ENCODE results near the gene CDKN2AIP.
"Not testable (repeated sequence)": the region's sequence is repeated elsewhere in the genome, so short reads cannot be mapped to it uniquely, and the experiment has no call there.

CDKN2AIP gene

GRCh38 chr4:183430994-183431347 is 13.5 kb upstream of the CDKN2AIP start:
- Mint-ChIP-seq H3K9me3 (no peaks in the 10 kb centered on the region), H3K36me3 (ENCODE audit: low read depth) (no peaks in the 10 kb centered on the region), H3K4me3 (no peak overlapping the region), H3K27me3 (no peaks in the 10 kb centered on the region), H3K4me1 (peaks cover 30% of the 10 kb centered on the region), H3K27ac (peak overlapping the region; percentile 82)
- ATAC-seq = no peak
- DNase-seq = no peak

GRCh38 chr4:183431614-183432013 is 12.8 kb upstream of the CDKN2AIP start:
- no peak for ATAC-seq

GRCh38 chr4:183433183-183433582 is 11.3 kb upstream of the CDKN2AIP start:
- ATAC-seq; H3K4me3 Mint-ChIP-seq; H3K27ac Mint-ChIP-seq; DNase-seq; H3K27me3 Mint-ChIP-seq; H3K9me3 Mint-ChIP-seq; H3K36me3 Mint-ChIP-seq (ENCODE audit: low read depth): not testable (repeated sequence)
- H3K4me1 Mint-ChIP-seq = peaks cover 24% of the 10 kb centered on the region

More at GRCh38 chr4:183431614-183432013, 12.8 kb upstream of the CDKN2AIP start:
- Mint-ChIP-seq H3K9me3 (no peaks in the 10 kb centered on the region), H3K4me1 (peaks cover 26% of the 10 kb centered on the region), H3K36me3 (ENCODE audit: low read depth) (no peaks in the 10 kb centered on the region), H3K4me3 (no peak overlapping the region), H3K27ac (no peak overlapping the region), H3K27me3 (no peaks in the 10 kb centered on the region)
- no peak for DNase-seq

GRCh38 chr4:183434264-183434663 is 10.2 kb upstream of the CDKN2AIP start:
- Mint-ChIP-seq H3K4me3 (no peak overlapping the region), H3K36me3 (ENCODE audit: low read depth) (no peaks in the 10 kb centered on the region), H3K4me1 (peaks cover 28% of the 10 kb centered on the region), H3K27ac (no peak overlapping the region), H3K27me3 (no peaks in the 10 kb centered on the region), H3K9me3 (no peaks in the 10 kb centered on the region)
- ATAC-seq = no peak
- DNase-seq = no peak

GRCh38 chr4:183434666-183435190 is 9.7 kb upstream of the CDKN2AIP start:
- no peak overlapping the region for H3K27ac Mint-ChIP-seq
- H3K4me3 Mint-ChIP-seq = no peak overlapping the region
- peaks cover 28% of the 10 kb centered on the region for H3K4me1 Mint-ChIP-seq
- DNase-seq = no peak
- H3K36me3 Mint-ChIP-seq (ENCODE audit: low read depth) = no peaks in the 10 kb centered on the region
- no peak for ATAC-seq
- H3K27me3 Mint-ChIP-seq = no peaks in the 10 kb centered on the region
- no peaks in the 10 kb centered on the region for H3K9me3 Mint-ChIP-seq

- H3K36me3 Mint-ChIP-seq (ENCODE audit: low read depth) = no peaks in the 10 kb centered on the region
- H3K4me1 Mint-ChIP-seq = peaks cover 21% of the 10 kb centered on the region
- DNase-seq (no peak), ATAC-seq (no peak)
- H3K4me3 Mint-ChIP-seq = no peak overlapping the region
- H3K27me3 Mint-ChIP-seq = no peaks in the 10 kb centered on the region
- no peaks in the 10 kb centered on the region for H3K9me3 Mint-ChIP-seq
- H3K27ac Mint-ChIP-seq = no peak overlapping the region
Measured at GRCh38 chr4:183435803-183436202, 8.6 kb upstream of the CDKN2AIP start.

DNA sequence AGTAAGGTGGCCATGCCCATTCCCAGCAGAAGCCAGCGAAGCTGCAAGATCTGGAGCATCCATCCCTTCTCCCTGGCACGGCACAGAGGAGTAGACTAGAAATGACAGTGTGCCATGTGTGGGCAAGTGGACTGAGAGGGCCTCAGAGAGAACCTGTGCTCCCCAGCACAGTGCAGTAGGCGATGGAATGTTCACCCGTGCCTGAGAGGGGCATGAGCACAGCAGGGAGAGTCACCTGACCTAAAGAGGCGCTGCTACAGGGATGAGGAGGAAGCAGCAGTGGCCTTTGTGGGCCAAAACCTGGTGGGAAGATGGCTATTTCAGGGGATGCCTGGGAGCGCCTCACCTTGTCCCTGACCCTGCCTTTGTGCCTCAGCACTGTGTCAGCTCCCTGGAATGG is 8.0 kb upstream of the CDKN2AIP start:
- H3K4me3 Mint-ChIP-seq = no peak overlapping the region
- no peak for ATAC-seq
- H3K9me3 Mint-ChIP-seq = no peaks in the 10 kb centered on the region
- no peaks in the 10 kb centered on the region for H3K36me3 Mint-ChIP-seq (ENCODE audit: low read depth)
- no peaks in the 10 kb centered on the region for H3K27me3 Mint-ChIP-seq
- no peak overlapping the region for H3K27ac Mint-ChIP-seq
- H3K4me1 Mint-ChIP-seq = peaks cover 15% of the 10 kb centered on the region
- DNase-seq = no peak

DNA sequence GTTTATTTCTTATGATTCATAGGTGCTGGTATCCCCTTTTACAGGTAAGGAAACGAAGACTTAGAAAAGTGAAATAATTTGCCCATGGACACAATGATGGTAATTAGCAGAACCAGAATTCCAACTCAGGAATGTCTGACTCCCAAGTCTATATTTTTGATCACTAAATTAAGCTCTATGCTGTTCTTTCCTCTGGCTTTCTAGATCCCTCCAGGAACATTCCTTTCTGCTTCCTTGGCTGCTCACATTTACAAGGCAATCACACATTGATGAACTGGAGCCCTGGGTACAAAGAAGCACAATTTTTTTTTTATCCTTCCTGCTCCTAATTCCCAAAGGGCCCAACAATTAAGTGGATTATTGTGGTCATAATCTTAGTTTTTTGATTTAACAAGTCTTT is 7.0 kb upstream of the CDKN2AIP start:
- no peak overlapping the region for H3K4me3 Mint-ChIP-seq
- H3K27me3 Mint-ChIP-seq = no peaks in the 10 kb centered on the region
- no peaks in the 10 kb centered on the region for H3K36me3 Mint-ChIP-seq (ENCODE audit: low read depth)
- DNase-seq (no peak), ATAC-seq (no peak)
- H3K27ac Mint-ChIP-seq = no peak overlapping the region
- H3K4me1 Mint-ChIP-seq = peaks cover 15% of the 10 kb centered on the region
- H3K9me3 Mint-ChIP-seq = no peaks in the 10 kb centered on the region

GRCh38 chr4:183438458-183439113 is 5.8 kb upstream of the CDKN2AIP start:
- Mint-ChIP-seq H3K4me1 (peaks cover 23% of the 10 kb centered on the region), H3K4me3 (no peak overlapping the region), H3K36me3 (ENCODE audit: low read depth) (no peaks in the 10 kb centered on the region), H3K27me3 (no peaks in the 10 kb centered on the region), H3K9me3 (no peaks in the 10 kb centered on the region), H3K27ac (no peak overlapping the region)
- ATAC-seq (peak; percentile 33), DNase-seq (no peak)

DNA sequence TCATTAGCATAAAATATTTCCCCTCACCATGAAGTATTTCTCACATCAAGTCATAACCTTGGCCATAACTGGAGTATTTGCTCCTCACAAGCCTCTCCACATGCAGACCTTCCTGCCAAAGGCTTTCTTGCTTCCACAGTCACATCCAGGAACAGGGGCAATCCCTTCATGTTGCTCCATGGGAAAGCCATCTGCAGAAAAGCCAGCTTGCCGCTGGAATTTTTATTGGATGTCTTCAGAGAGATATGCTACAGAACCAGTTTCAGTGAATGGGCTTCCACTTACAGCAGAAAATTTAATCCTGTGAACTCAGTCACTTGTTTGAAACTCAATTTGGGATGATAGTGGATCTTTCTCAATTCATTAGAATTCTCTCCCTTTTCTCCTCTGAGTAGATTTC is 3.2 kb upstream of the CDKN2AIP start:
- H3K4me3 Mint-ChIP-seq = no peak overlapping the region
- peaks cover 13% of the 10 kb centered on the region for H3K36me3 Mint-ChIP-seq (ENCODE audit: low read depth)
- no peak for DNase-seq
- ATAC-seq = no peak
- H3K27me3 Mint-ChIP-seq = no peaks in the 10 kb centered on the region
- no peaks in the 10 kb centered on the region for H3K9me3 Mint-ChIP-seq
- H3K4me1 Mint-ChIP-seq = peaks cover 29% of the 10 kb centered on the region
- no peak overlapping the region for H3K27ac Mint-ChIP-seq

DNA sequence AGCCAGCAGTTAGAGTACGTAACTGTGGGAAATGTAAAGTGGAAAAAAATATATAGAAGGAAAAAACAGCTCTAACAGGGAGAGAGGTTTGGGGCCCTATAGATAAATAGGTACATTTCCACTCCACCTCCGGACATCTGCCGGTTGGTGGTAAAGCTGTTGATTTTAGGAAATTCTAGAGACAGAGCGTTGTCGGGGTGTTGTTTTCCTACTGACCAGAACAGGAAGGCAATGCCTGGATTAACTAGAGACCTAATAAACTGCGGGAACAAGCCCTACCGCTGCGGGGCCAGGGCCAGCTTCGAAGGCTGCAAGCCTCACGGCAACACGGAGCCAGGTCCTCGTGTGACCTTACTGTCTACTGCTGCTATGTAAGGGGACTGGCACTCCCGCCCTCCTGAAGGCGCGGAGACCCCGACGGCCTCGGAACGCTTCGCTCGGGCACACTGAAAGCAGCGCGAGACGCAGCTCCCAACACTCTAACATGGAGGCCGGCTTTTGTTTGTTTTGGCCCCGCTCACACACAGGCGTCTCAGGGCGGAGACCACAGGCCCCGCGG is 702 bp upstream of the CDKN2AIP start:
- H3K36me3 Mint-ChIP-seq (ENCODE audit: low read depth) = peaks cover 35% of the 10 kb centered on the region
- H3K27ac Mint-ChIP-seq = peak overlapping the region; percentile 94
- peaks cover 49% of the 10 kb centered on the region for H3K4me1 Mint-ChIP-seq
- peak; percentile 52 for DNase-seq
- peak overlapping the region; percentile 96 for H3K4me3 Mint-ChIP-seq
- no peaks in the 10 kb centered on the region for H3K27me3 Mint-ChIP-seq
- ATAC-seq = peak; percentile 29
- no peaks in the 10 kb centered on the region for H3K9me3 Mint-ChIP-seq

GRCh38 chr4:183445097-183445428 is 627 bp downstream of the CDKN2AIP start:
- Mint-ChIP-seq H3K4me3 (peak overlapping the region; percentile 96), H3K4me1 (peaks cover 53% of the 10 kb centered on the region), H3K36me3 (ENCODE audit: low read depth) (peaks cover 44% of the 10 kb centered on the region)

DNA sequence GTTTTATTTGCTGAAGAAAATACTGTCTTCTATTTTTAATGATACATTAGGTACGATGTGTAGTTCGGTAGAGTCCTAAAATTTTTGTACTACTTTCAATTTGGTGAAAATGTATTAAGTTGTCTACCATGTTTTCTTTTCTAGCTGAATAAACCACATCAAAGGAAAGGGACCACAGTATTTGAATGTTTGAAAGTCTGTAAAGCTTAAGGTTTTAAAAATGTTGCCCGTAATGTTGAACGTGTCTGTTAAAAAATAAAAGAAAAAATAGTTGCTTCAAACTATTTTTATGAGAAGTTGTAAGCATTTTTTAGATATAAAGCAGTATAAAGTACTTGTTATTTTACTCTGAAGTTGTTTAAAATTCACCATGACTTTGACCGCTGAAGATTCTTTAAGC is 3.2 kb downstream of the CDKN2AIP start:
- Mint-ChIP-seq H3K9me3 (no peaks in the 10 kb centered on the region), H3K36me3 (ENCODE audit: low read depth) (peaks cover 48% of the 10 kb centered on the region), H3K4me3 (peak overlapping the region; percentile 96), H3K27ac (no peak overlapping the region), H3K4me1 (peaks cover 52% of the 10 kb centered on the region), H3K27me3 (no peaks in the 10 kb centered on the region)
- DNase-seq (no peak), ATAC-seq (no peak)

More at GRCh38 chr4:183445097-183445428, 627 bp downstream of the CDKN2AIP start:
- ATAC-seq (peak; percentile 33), DNase-seq (peak; percentile 61)
- Mint-ChIP-seq H3K27ac (peak overlapping the region; percentile 95), H3K27me3 (no peaks in the 10 kb centered on the region), H3K9me3 (no peaks in the 10 kb centered on the region)

DNA sequence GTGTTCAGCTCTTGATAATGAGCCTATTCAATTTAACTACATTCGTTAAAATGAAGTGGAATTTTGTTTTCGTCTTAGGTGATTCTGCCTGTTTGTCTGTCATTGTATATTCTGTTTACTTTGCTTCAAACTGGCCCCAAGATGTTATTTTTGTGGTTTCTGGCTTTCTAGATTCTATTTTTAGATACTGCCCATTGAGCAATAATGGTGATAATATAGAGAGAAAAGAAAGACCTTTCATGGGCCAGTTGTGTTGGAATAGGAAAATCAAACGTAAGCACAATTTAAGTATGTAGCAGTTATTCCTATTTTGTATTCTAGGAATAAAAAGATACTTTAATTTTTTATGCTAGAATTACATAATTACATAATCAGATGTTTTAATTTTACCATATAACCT is 4.0 kb downstream of the CDKN2AIP start:
- ATAC-seq (no peak), DNase-seq (no peak)
- Mint-ChIP-seq H3K9me3 (no peaks in the 10 kb centered on the region), H3K27ac (peak overlapping the region; percentile 57), H3K36me3 (ENCODE audit: low read depth) (peaks cover 48% of the 10 kb centered on the region), H3K4me1 (peaks cover 46% of the 10 kb centered on the region), H3K27me3 (no peaks in the 10 kb centered on the region), H3K4me3 (peak overlapping the region; percentile 45)

DNA sequence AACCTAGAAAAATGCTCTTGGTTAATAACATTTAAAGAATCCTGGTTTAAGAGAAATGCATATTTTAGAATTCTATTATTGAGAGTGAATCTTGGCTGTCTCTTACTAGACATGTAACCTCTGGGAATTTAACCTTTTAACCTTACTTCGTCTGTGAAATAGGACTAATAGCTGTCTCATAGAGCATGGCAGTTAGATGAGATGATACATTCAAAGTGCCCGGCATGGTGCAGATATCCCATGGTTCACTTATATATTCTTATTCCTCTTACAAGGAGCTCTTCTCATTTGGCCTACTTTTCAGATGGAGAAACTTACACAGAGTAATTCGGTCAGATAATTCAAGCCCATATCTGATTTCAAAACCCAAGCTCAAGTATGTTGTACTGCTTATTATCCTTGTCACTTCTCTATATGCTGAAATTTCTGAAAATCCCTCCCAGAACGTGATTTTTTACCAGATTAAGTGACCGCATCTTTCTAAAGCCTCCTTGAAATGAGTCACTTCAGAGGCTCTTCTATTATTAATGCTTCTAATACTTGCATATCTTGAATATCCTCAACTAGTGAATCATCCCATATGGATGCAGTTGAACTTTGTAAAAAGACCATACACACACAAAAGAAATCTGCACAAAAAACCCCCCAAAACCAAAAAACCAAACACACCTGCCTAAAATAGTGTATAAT is 4.9 kb downstream of the CDKN2AIP start:
- Mint-ChIP-seq H3K27ac (peak overlapping the region; percentile 54), H3K4me1 (peaks cover 44% of the 10 kb centered on the region), H3K36me3 (ENCODE audit: low read depth) (peaks cover 48% of the 10 kb centered on the region), H3K9me3 (no peaks in the 10 kb centered on the region), H3K27me3 (no peaks in the 10 kb centered on the region), H3K4me3 (no peak overlapping the region)
- ATAC-seq = no peak
- no peak for DNase-seq
